NCI-H446 (cell line): ENCODE results near the gene AP4E1.
"Not testable (repeated sequence)": the region's sequence is repeated elsewhere in the genome, so short reads cannot be mapped to it uniquely, and the experiment has no call there.

Experiments
- DNase-seq, 2 experiments: peaks; one replicate each; lab custom pipeline; 2025; lab: John Stamatoyannopoulos, UW

AP4E1 gene

DNA sequence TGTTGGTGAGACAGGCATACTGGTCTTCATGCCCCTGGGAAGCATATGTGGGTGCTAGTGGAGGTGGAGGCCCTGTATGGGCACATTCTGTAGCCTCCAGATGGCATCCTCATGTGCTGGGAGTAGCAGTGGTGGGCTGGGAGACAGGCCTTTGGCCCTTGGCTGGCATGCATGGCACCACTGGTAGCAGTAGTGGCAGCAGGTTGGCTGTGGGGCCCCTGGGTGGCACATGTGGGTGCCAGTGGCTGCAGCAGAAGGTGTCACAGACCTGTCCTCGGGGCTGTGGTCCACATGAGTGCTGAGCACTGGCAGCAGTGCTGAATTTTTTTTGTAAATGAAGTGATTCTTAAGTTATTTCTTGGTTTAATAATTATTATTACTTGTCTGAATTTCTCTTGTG, 115.0 kb downstream of the AP4E1 start:
- peak in 1 of 2 experiments; percentile 44 for DNase-seq

- peak; percentile 79 to 91 for DNase-seq
Observed at GRCh38 chr15:51024735-51025453, 116.4 kb downstream of the AP4E1 start.

GRCh38 chr15:51025454-51025846, 117.0 kb downstream of the AP4E1 start:
- peak in 1 of 2 experiments; percentile 78 for DNase-seq

GRCh38 chr15:51030649-51031316, 122.3 kb downstream of the AP4E1 start:
- peak in 1 of 2 experiments; percentile 25 for DNase-seq

- not testable (repeated sequence) for DNase-seq
Observed at GRCh38 chr15:51037474-51037873, 129.0 kb downstream of the AP4E1 start.

DNA sequence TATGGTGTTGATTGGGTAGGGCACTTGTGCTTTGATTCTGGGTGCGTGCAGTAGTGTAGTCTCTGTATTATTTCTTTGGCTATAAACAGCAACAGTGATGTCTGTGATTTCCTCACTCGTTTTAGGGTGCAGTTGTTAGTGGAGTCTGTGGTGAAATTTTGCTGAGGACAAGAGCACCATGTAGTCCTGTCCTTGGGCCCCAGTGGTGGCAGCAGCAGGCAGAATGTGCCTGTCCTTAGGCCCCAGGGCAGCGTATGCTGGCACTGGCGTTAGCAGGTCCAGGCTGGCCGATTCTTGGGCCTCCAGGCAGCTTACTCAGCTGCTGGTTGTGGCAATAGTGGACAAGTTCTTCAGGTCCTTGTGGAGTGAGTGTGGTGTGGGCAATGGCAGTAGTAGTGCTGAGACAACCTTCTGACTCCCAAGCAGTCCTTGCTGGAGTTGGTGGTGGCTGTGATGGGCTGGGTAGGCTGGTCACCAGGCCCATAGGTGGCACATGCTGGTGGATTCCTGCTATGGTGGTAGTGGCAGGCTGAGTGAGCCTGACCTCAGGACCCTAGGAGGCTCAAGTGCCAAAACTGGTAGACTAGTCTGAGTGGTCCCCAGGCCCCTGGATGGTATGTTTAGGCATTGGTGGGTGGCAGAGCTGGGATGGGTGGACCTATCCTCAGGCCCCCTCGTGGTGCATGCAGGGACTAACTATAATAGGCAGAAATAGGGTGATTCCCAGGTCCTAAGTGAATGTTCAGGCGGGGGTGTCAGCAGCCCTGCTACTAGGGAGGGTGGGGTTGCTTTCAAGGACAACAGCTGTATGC, 129.9 kb downstream of the AP4E1 start:
- DNase-seq: no peak

DNA sequence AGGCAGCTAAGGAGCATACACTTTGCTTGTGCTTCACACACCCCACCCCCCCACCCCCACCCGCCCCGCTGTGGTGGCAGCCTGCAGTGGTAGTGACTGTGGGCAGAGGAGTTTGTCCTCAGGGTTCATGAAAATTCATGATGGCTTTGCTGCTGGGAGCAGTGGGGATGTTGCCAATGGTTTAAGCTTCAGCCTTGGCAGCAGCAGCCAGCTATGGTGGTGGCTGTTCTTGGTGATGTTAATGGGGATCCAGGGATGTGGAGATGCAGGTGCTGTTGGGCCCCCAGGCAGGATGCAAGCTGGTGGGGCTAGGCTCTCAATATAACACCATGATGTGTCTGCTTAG, 130.5 kb downstream of the AP4E1 start:
- no peak for DNase-seq

DNA sequence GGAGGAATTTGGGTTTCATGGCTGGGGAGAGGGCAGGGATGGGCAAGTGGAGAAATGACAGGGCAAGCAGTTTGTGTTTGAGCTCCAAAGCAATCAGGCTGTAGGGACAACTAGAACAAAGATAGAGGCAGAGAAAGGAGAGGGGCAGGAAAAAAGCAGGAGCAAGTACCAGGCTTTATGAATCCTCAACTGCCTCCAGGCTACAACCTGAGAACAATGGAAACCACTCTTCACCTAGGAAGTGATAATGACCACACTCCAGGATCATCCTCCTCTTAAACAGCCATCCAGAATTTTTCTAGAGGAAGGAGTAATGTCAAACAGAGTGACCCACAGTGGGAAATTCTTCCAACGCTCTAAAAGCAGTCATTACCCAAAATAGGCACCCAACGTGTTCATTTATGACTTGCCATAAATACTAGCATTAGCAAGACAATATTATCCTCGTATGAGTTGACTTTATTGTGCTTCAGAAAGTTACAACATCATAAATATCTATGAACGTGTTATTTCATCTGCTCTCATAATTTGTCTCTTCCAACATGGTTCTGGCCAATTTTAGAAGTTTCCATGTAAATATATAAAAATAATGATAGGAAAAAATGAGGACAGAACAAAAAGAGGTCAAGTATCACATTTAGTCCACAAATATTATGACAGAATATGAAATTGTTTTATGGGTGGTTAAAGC, 135.7 kb downstream of the AP4E1 start:
- DNase-seq: no peak

- no peak for DNase-seq
Observed at GRCh38 chr15:51046016-51046415, 137.5 kb downstream of the AP4E1 start.

DNA sequence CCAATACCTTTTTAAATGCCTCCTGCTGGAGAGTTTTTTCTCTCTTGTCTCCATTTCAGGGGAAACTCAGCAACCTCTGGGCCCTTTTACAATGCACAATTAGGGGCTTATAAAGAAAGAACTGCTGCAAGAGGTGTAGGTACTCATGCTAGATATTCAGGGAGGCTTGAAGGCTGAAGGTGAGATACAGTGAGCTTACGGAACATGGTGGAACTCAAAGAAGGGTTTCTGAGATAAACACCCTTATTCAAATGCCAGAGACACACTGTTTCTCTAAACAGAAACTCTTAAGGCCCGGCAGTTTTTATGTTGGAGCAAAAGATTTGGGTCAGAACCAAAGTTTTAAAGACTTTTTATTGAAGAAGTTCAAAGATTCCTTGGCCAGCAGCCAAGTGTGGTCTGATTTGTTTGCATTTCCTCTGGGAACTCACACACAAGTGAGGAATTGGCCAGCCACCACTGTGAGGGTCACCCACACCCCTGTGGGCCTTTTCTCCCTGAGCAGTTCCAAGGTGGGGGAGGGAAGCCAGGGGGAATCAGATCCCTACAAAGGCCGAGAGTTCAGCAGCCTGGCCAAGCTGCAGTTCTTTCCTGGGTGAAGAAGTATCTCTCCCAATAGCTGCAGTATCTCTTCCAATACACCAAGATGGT, 138.4 kb downstream of the AP4E1 start:
- DNase-seq: no peak

DNA sequence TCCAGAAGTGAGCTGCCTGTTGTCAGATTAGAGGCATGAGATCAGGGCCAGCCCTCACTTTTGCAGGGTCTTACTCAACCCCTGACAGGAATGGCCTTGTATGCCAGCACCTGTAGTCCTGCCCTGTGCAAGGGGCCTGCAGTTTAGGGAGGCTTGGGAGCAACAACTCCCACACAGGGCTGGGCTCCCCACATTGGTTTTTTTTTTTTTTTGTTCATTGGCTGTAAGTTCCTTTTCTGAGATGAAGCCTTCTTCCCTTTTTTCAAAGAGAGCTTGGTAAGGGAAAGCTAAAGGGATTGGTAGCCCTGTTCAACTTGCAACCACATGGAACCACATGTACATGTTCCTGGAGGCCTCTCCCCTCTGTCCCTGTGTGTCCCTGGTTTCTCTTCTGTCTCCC, 139.8 kb downstream of the AP4E1 start:
- no peak for DNase-seq

DNA sequence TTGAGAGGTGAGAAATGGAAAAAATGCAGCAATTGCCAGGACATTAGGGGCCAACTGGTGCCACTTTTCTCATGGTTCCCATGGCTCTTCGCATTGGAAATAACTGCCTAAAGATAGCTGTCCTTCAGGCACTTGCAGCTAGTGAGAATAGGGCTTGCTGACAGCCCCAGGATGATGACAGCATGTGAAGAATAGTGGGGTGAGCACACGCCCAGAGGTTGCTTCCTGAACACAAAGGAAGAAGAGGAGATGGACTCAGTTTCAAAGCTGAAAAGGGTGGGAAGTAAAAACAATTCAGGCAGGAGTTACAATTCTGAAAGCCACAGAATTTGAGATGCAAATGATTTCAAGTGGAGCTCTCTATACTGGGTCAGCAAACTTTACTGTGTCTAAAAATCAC, 140.6 kb downstream of the AP4E1 start:
- no peak for DNase-seq

GRCh38 chr15:51051776-51052175, 143.3 kb downstream of the AP4E1 start:
- peak; percentile 88 to 94 for DNase-seq

GRCh38 chr15:51053571-51053970, 145.1 kb downstream of the AP4E1 start:
- DNase-seq: no peak

- no peak for DNase-seq
Observed at GRCh38 chr15:51054535-51054934, 146.1 kb downstream of the AP4E1 start.
